ENCODE measurements around the gene C2orf15.

Gene C2orf15

DNA sequence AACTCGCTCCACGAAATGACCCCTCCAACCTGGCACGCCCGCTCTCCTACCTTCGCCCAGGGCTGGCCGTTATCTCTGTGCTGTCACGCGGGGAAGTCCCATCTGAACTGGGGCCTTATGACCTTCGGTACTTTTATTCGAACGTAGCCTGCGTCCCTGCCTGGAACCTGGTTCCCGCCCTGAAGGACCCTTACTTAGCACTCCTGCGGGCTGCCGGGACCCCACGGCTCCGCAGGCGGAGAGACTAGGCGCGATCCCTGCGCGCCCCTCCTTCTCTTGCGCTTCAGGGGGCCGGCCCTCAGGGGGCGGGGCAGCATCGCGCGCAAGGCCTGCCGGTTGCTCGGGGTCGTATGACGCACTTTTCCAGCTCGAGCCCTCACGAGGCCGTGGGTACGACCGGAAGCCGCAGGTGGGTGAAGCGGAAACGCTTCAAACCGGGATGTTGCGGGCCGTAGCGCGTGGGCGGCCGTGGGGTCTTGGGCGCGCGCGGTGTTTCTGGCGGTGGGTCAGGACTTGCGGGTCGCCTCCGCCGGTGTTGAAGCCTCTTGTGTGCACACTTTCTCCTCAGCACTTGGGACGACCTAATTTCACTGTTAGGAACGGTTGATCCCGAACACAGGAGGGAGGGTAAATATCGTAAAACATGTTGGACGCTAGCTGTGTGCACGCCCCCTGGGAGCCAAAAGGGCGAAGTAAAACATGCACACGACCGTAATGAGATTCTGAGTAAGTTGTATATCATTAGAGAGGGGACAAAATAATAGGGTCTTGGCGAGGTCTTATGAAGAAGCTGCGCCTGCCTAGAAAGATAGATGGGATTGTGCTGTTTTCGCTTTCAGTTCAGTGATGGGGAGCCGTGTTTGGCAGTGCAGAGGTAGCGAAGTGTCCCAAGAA lies 13.4 kb downstream of the C2orf15 start, which contains the start of the genes LIPT1 and TSGA10:
TSS of gene LIPT1 (plus strand) at position 325 of the 894 bp plus-strand sequence. CDS start 6,991 bp downstream, outside the sequence.
TSS of gene TSGA10 (minus strand) at position 300 of the 894 bp plus-strand sequence. CDS start 45,503 bp downstream, outside the sequence.
- H3K27ac ChIP-seq = peak within 1 kb of the TSS; percentile 81
- no peaks in the 10 kb centered on the region for H3K27me3 ChIP-seq (ENCODE audit: insufficient read depth, low read depth, severe bottlenecking)
- TF ChIP-seq CTCF (IDR thresholded peaks at IDR 0.05; ENCODE audit: low read depth, low read length) = no peak; the same call in 1 of the 2 replicates
- DNase-seq = peak; percentile 93
- no peaks in the 10 kb centered on the region; the same call in none of the 2 replicates for H3K36me3 ChIP-seq
- peak within 1 kb of the TSS; percentile 83 for H3K4me3 ChIP-seq (ENCODE audit: low read depth, low read length)
- H3K9me3 ChIP-seq (ENCODE audit: severe bottlenecking) = no peaks in the 10 kb centered on the region

DNA sequence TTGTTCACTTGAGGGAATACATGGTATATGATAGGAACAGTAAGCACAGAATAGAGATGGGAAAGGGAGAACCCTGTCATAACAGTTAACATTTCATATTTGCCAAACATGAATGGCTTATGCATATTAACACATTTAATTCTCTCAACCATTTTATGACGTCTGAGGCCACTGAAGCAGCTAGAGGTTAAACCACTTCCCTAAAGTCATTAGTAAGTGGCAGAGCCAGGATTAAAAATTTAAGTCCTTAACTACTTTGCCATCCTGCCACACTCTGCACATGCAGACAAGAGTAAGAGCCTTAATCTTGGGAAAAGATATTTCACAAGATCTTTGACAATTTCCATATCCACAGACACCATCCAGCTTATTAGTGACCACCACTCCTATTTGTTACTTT lies 15.4 kb downstream of the C2orf15 start:
- no peaks in the 10 kb centered on the region for H3K27me3 ChIP-seq (ENCODE audit: insufficient read depth, low read depth, severe bottlenecking)
- DNase-seq = no peak
- H3K36me3 ChIP-seq = no peaks in the 10 kb centered on the region; the same call in none of the 2 replicates
- no peaks in the 10 kb centered on the region for H3K9me3 ChIP-seq (ENCODE audit: severe bottlenecking)
- H3K4me3 ChIP-seq (ENCODE audit: low read depth, low read length) = no peak overlapping the region
- TF ChIP-seq CTCF (IDR thresholded peaks at IDR 0.05; ENCODE audit: low read depth, low read length) = no peak
- H3K27ac ChIP-seq = no peak overlapping the region

DNA sequence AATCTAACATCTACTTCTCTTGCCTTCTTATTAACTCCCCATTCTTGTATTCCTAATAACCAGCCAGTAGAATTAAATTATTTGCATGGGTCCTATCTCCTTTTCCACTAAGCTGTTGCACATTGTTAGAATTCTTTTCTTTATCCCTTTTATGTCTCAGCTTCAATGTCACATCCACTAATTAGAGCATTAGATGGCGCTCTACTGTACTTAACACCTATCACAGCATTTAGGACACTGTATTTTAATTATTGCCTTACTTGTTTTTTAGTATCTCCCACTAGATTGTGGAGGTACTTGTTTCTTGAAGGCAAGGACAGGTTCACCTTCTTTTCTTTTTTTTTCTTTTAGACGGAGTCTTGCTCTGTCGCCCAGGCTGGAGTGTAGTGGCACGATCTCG lies 17.1 kb downstream of the C2orf15 start:
- Histone ChIP-seq H3K4me3 (ENCODE audit: low read depth, low read length) (no peak overlapping the region), H3K27me3 (ENCODE audit: insufficient read depth, low read depth, severe bottlenecking) (no peaks in the 10 kb centered on the region), H3K36me3 (no peaks in the 10 kb centered on the region; the same call in none of the 2 replicates), H3K9me3 (ENCODE audit: severe bottlenecking) (no peaks in the 10 kb centered on the region), H3K27ac (no peak overlapping the region)
- no peak for DNase-seq
- TF ChIP-seq CTCF (IDR thresholded peaks at IDR 0.05; ENCODE audit: low read depth, low read length) = no peak

DNA sequence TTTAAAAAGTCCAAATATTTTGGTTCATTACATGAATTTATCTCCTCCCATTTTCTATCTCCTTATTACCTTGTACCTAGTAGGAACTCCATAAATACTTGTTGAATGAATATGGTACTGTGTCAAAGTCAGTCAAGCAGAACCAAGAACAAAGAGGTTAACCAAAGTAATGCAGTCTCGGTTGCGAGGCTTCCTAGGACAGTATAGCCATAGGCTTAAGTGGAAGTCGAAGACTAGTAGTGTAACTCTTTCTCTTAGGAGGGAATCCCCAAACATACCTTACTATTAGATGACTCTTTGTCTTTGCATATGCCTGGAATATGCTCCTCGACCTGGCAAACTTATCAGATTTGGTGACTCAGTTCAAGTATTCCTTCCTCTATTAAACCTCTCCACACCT lies 18.1 kb downstream of the C2orf15 start:
- no peaks in the 10 kb centered on the region for H3K9me3 ChIP-seq (ENCODE audit: severe bottlenecking)
- no peak for DNase-seq
- no peak overlapping the region for H3K27ac ChIP-seq
- H3K27me3 ChIP-seq (ENCODE audit: insufficient read depth, low read depth, severe bottlenecking) = no peaks in the 10 kb centered on the region
- H3K36me3 ChIP-seq = no peaks in the 10 kb centered on the region; the same call in none of the 2 replicates
- no peak for TF ChIP-seq CTCF (IDR thresholded peaks at IDR 0.05; ENCODE audit: low read depth, low read length)
- no peak overlapping the region for H3K4me3 ChIP-seq (ENCODE audit: low read depth, low read length)

DNA sequence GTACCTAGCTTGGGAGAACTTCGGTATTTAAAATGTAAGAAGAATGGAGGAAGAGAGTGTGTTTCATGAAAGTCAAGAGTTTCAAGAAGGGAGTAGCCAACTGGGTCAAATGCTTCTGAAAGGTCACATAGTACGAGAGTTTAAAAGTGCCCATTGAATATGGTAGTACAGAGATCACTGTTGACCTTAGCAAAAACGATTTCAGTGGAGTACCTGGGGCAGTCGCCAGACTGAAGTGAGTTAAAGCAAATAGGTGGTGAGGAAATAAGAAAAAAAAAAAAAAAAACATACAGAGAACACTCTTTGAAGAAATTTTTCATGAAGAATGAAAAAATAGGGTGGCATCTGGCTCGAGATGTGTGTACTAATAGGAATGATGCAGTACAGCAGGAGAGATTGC lies 24.7 kb downstream of the C2orf15 start:
- no peak for TF ChIP-seq CTCF (IDR thresholded peaks at IDR 0.05; ENCODE audit: low read depth, low read length)
- H3K36me3 ChIP-seq = peaks cover 19% of the 10 kb centered on the region
- H3K27me3 ChIP-seq (ENCODE audit: insufficient read depth, low read depth, severe bottlenecking) = no peaks in the 10 kb centered on the region
- no peak overlapping the region for H3K4me3 ChIP-seq (ENCODE audit: low read depth, low read length)
- no peak for DNase-seq
- no peaks in the 10 kb centered on the region for H3K9me3 ChIP-seq (ENCODE audit: severe bottlenecking)
- no peak overlapping the region for H3K27ac ChIP-seq
